Endothelial cell of umbilical vein (primary cell): ENCODE measurements around the gene ASPSCR1. TPM values are rescaled to one million over a fixed set of nuclear protein-coding genes. Genes with fewer than 3 reads are reported as not detected.

Source experiments
- BruUV-seq: library from RNA; stranded (reverse); fragments of 400-500 nt; replicated peaks from 2 replicates; lab custom pipeline; 2021; lab: Mats Ljungman, UMichigan
- CTCF ChIA-PET: fragments of 300-600, 350-600 bp; sonication (Branson Sonifier 250); formaldehyde crosslinking; loops from one replicate; lab custom pipeline; 2021; ENCODE audit warnings: antibody characterized with exemption, inconsistent platforms; lab: Charles Lee
- POLR2A ChIA-PET: fragments of 300-600, 350-600 bp; sonication (Branson Sonifier 250); formaldehyde crosslinking; loops from one replicate; lab custom pipeline; 2021; ENCODE audit warnings: antibody characterized with exemption, inconsistent platforms; lab: Charles Lee
- DNase-seq: peaks from one replicate; pipeline ENCODE4 v3.0.0-alpha.2; 2011; ENCODE audit warnings: low read depth, low spot score
- FAIRE-seq: peaks from 2 replicates; lab custom pipeline; 2011; peaks lifted over from hg19 to GRCh38; lab: Jason Lieb, UNC
- H2AFZ ChIP-seq: 2 replicates; pipeline ENCODE4 v1.6.0; 2012; ENCODE audit warnings: low read depth, low read length, control low read depth, inconsistent platforms
- H3K27ac ChIP-seq: 2 replicates; pipeline ENCODE4 v1.5.1; 2011; ENCODE audit warnings: low read depth, mild to moderate bottlenecking, control low read depth, low read length, moderate library complexity; ENCODE audit not compliant: insufficient read depth
- H3K27me3 ChIP-seq, 2 experiments: 2 replicates each; pipeline versions ENCODE4 v1.6.0 to v1.6.1; 2011; ENCODE audit warnings: low read length in 2 of 2, mixed read lengths in 1 of 2; ENCODE audit not compliant: control insufficient read depth in 2 of 2, insufficient read depth in 2 of 2
- H3K36me3 ChIP-seq, 2 experiments: 2 replicates in 1 of 2; 3 replicates in 1 of 2; pipeline ENCODE4 v1.5.1; 2011; ENCODE audit warnings: low read length in 2 of 2, mild to moderate bottlenecking in 1 of 2, moderate library complexity in 1 of 2; ENCODE audit not compliant: control insufficient read depth in 2 of 2, insufficient read depth in 2 of 2; ENCODE audit errors: extremely low read depth in 1 of 2
- H3K4me1 ChIP-seq: 3 replicates; pipeline ENCODE4 v1.5.1; 2011; ENCODE audit warnings: mild to moderate bottlenecking, low read length; ENCODE audit not compliant: control insufficient read depth, insufficient read depth; ENCODE audit errors: extremely low read depth
- H3K4me2 ChIP-seq: 2 replicates; pipeline ENCODE4 v1.6.1; 2011; ENCODE audit warnings: low read length, control low read depth, mixed read lengths; ENCODE audit not compliant: insufficient read depth
- H3K4me3 ChIP-seq, 3 experiments: fragments of 200-600 bp in 1 of 3; sonication (generic), shearing (Covaris generic) in 1 of 3; replicated peaks in 1 of 3; 2 replicates each; pipeline ENCODE4 v1.5.1; 2011 to 2016; ENCODE audit warnings: control low read depth in 3 of 3, low read length in 3 of 3, mild to moderate bottlenecking in 2 of 3, inconsistent platforms in 1 of 3, low read depth in 1 of 3, moderate library complexity in 1 of 3; ENCODE audit not compliant: insufficient read depth in 1 of 3
- H3K79me2 ChIP-seq: 2 replicates; pipeline ENCODE4 v1.6.0; 2012; ENCODE audit warnings: low read length, inconsistent platforms; ENCODE audit not compliant: control insufficient read depth, insufficient read depth
- H3K9ac ChIP-seq: replicated peaks from 2 replicates; pipeline ENCODE3; 2011; ENCODE audit warnings: low read length, control low read depth; ENCODE audit not compliant: insufficient read depth; ENCODE audit errors: extremely low read depth
- H3K9me1 ChIP-seq: replicated peaks from 3 replicates; pipeline ENCODE4 v1.6.0; 2011; ENCODE audit warnings: mild to moderate bottlenecking, low read length; ENCODE audit not compliant: control insufficient read depth, insufficient read depth; ENCODE audit errors: extremely low read depth
- H3K9me3 ChIP-seq: replicated peaks from 2 replicates; pipeline ENCODE4 v1.5.1; 2012; ENCODE audit warnings: low read length, inconsistent platforms; ENCODE audit not compliant: control insufficient read depth, insufficient read depth
- H4K20me1 ChIP-seq: replicated peaks from 2 replicates; pipeline ENCODE3; 2011; ENCODE audit warnings: mild to moderate bottlenecking, low read length; ENCODE audit not compliant: control insufficient read depth, insufficient read depth; ENCODE audit errors: extremely low read depth
- EZH2 ChIP-seq: IDR thresholded peaks from 2 replicates; pipeline ENCODE4 v1.6.1; 2012; ENCODE audit warnings: borderline replicate concordance, low read depth, mild to moderate bottlenecking, moderate library complexity, low read length, inconsistent platforms; ENCODE audit not compliant: severe bottlenecking
- FOS ChIP-seq: IDR thresholded peaks from 2 replicates; pipeline ENCODE4 v1.6.1; 2011; ENCODE audit warnings: mild to moderate bottlenecking, low read length, moderate library complexity, borderline replicate concordance; ENCODE audit not compliant: insufficient read depth
- GATA2 ChIP-seq: IDR thresholded peaks from 2 replicates; pipeline ENCODE4 v1.7.0; 2011; ENCODE audit warnings: low read depth, mild to moderate bottlenecking, moderate library complexity, mixed read lengths, low read length; ENCODE audit not compliant: insufficient read length, insufficient read depth
- JUN ChIP-seq: IDR thresholded peaks from 2 replicates; pipeline ENCODE4 v1.6.1; 2011; ENCODE audit warnings: borderline replicate concordance, low read depth; ENCODE audit not compliant: insufficient read length, insufficient read depth
- MAX ChIP-seq: IDR thresholded peaks from 2 replicates; pipeline ENCODE4 v1.6.1; 2011; ENCODE audit not compliant: insufficient read depth, insufficient read length
- POLR2A ChIP-seq: IDR thresholded peaks from 2 replicates; pipeline ENCODE4 v1.6.1; 2012; ENCODE audit warnings: low read depth, mild to moderate bottlenecking, control low read depth, low read length
- POLR2AphosphoS5 ChIP-seq: IDR thresholded peaks from 2 replicates; pipeline ENCODE4 v1.6.1; 2012; ENCODE audit warnings: low read depth, mild to moderate bottlenecking, control low read depth, low read length, moderate library complexity; ENCODE audit not compliant: insufficient read depth
- dilution Hi-C: fragments of 300-500 bp; cut with MboI; formaldehyde crosslinking; loops from one replicate; pipeline ENCODE4 v1.15.0; 2019; ENCODE audit warnings: low sequenced_read_pairs; ENCODE audit not compliant: extremely low pct_ligation_motif_present
- intact Hi-C: fragments of 100-400 bp; cut with micrococcal nuclease; formaldehyde crosslinking; loops from one replicate; pipeline ENCODE4 v1.10.0; 2022
- polyA plus RNA-seq, 4 experiments: library from polyadenylated mRNA; depleted of rRNA in 3 of 4; stranded (reverse) in 3 of 4; unstranded in 1 of 4; fragments of >200 nt; gene quantifications; 2 replicates each; pipeline versions ENCODE4 v1.2.1 to v1.2.3, GENCODE V29; 2011 to 2012; ENCODE audit warnings: missing spikeins in 1 of 4
- total RNA-seq: library from RNA; stranded (reverse); gene quantifications from 2 replicates; pipeline ENCODE4 v1.2.3, GENCODE V29; 2021

The ASPSCR1 gene
- total and polyA plus RNA-seq, 2 donors (not counting 3 experiments of a cell fraction or from before 2014, with no cell fraction given), result 24.8 to 36.5 TPM

- peak within 1 kb of the TSS; percentile 78 for H3K4me2 ChIP-seq
- no peaks in the 10 kb centered on the region for H3K27me3 ChIP-seq
- ChIA-PET POLR2A (interaction anchor here (0.7 kb wide), 1 partner anchor 33 kb away, joined by 3 read pairs; no protein-coding TSS in a partner anchor), CTCF (interaction anchor here (1.1 kb wide), 1 partner anchor 35 kb away, joined by 3 read pairs; no protein-coding TSS in a partner anchor)
- peaks cover 0 to 12% of the 10 kb centered on the region in 2 experiments for H3K36me3 ChIP-seq
- BruUV-seq, result no TSS peak
- peak within 1 kb of the TSS; percentile 77 for H3K9ac ChIP-seq
- H3K9me3 ChIP-seq, result no peaks in the 10 kb centered on the region
- peak; percentile 15 for FAIRE-seq
- H3K27ac ChIP-seq, result peak within 1 kb of the TSS; percentile 48
- dilution Hi-C loops (no loop called here), intact Hi-C loops (no loop called here)
- no peaks in the 10 kb centered on the region for H4K20me1 ChIP-seq
- no peaks in the 10 kb centered on the region for H3K9me1 ChIP-seq
- TF ChIP-seq POLR2AphosphoS5 (peak; percentile 38), MAX (no peak), JUN (no peak), GATA2 (no peak), FOS (no peak), EZH2 (no peak), POLR2A (peak; percentile 42)
- peak; percentile 23 for DNase-seq
- H3K4me1 ChIP-seq, result peaks cover 15% of the 10 kb centered on the region
- H3K4me3 ChIP-seq, result peak within 1 kb of the TSS; percentile 58 to 82 (median 76)
- peak within 1 kb of the TSS; percentile 99 for H2AFZ ChIP-seq
- H3K79me2 ChIP-seq, result peaks cover 14% of the 10 kb centered on the region
These were observed 88.3 kb downstream of the ASPSCR1 start, which contains the start of gene DUS1L for GRCh38 chr17:82065638-82066303. TSS of gene DUS1L (minus strand) at chr17:82065804. CDS start at chr17:82065059, 745 bp downstream.

Other genes starting within 250 kb of the ASPSCR1 start
- gene GCGR, start 173.5 kb upstream of the ASPSCR1 start, total RNA-seq, result not detected in 2 replicates
- gene GCGR, start 173.5 kb upstream of the ASPSCR1 start, polyA plus RNA-seq, result not detected in 2 replicates
- 121 and 129 TPM in 2 replicates for gene MCRIP1, start 144.3 kb upstream of the ASPSCR1 start, total RNA-seq
- 205 and 281 TPM in 2 replicates for gene MCRIP1, start 144.3 kb upstream of the ASPSCR1 start, polyA plus RNA-seq
- not detected in 2 replicates for gene PPP1R27, start 142.6 kb upstream of the ASPSCR1 start, total RNA-seq
- not detected in 2 replicates for gene PPP1R27, start 142.6 kb upstream of the ASPSCR1 start, polyA plus RNA-seq
- gene P4HB, start 117.1 kb upstream of the ASPSCR1 start, total RNA-seq, result 872 and 988 TPM in 2 replicates
- gene P4HB, start 117.1 kb upstream of the ASPSCR1 start, polyA plus RNA-seq, result 156 and 201 TPM in 2 replicates
- gene ARHGDIA, start 106.3 kb upstream of the ASPSCR1 start, total RNA-seq, result 617 and 645 TPM in 2 replicates
- 358 and 487 TPM in 2 replicates for gene ARHGDIA, start 106.3 kb upstream of the ASPSCR1 start, polyA plus RNA-seq
- gene ALYREF, start 86.0 kb upstream of the ASPSCR1 start, total RNA-seq, result 175 and 183 TPM in 2 replicates
- 92.0 and 101 TPM in 2 replicates for gene ALYREF, start 86.0 kb upstream of the ASPSCR1 start, polyA plus RNA-seq
- 126 and 128 TPM in 2 replicates for gene ANAPC11, start 85.9 kb upstream of the ASPSCR1 start, total RNA-seq
- gene ANAPC11, start 85.9 kb upstream of the ASPSCR1 start, polyA plus RNA-seq, result 801 and 844 TPM in 2 replicates
- 0.42 TPM in 1 of 2 replicates, not detected in the other for gene NPB, start 75.4 kb upstream of the ASPSCR1 start, total RNA-seq
- 0.33 and 0.81 TPM in 2 replicates for gene NPB, start 75.4 kb upstream of the ASPSCR1 start, polyA plus RNA-seq
- 52.3 and 57.1 TPM in 2 replicates for gene PCYT2, start 66.2 kb upstream of the ASPSCR1 start, total RNA-seq
- gene PCYT2, start 66.2 kb upstream of the ASPSCR1 start, polyA plus RNA-seq, result 52.0 and 54.6 TPM in 2 replicates
- gene SIRT7, start 59.5 kb upstream of the ASPSCR1 start, total RNA-seq, result 24.3 and 28.8 TPM in 2 replicates
- gene SIRT7, start 59.5 kb upstream of the ASPSCR1 start, polyA plus RNA-seq, result 9.5 and 11.6 TPM in 2 replicates
- 30.5 and 35.0 TPM in 2 replicates for gene MAFG, start 49.9 kb upstream of the ASPSCR1 start, total RNA-seq
- 27.6 and 28.0 TPM in 2 replicates for gene MAFG, start 49.9 kb upstream of the ASPSCR1 start, polyA plus RNA-seq
- gene PYCR1, start 40.3 kb upstream of the ASPSCR1 start, total RNA-seq, result 77.7 and 85.3 TPM in 2 replicates
- 94.8 and 124 TPM in 2 replicates for gene PYCR1, start 40.3 kb upstream of the ASPSCR1 start, polyA plus RNA-seq
- gene MYADML2, start 30.4 kb upstream of the ASPSCR1 start, total RNA-seq, result not detected in 2 replicates
- gene MYADML2, start 30.4 kb upstream of the ASPSCR1 start, polyA plus RNA-seq, result not detected in 2 replicates
- gene NOTUM, start 16.4 kb upstream of the ASPSCR1 start, total RNA-seq, result not detected in 2 replicates
- not detected in 2 replicates for gene NOTUM, start 16.4 kb upstream of the ASPSCR1 start, polyA plus RNA-seq
- gene CENPX, start 45.2 kb downstream of the ASPSCR1 start, total RNA-seq, result 56.2 and 68.0 TPM in 2 replicates
- gene CENPX, start 45.2 kb downstream of the ASPSCR1 start, polyA plus RNA-seq, result 67.2 and 67.6 TPM in 2 replicates
- gene LRRC45, start 45.7 kb downstream of the ASPSCR1 start, total RNA-seq, result 18.6 and 22.9 TPM in 2 replicates
- 7.6 and 8.1 TPM in 2 replicates for gene LRRC45, start 45.7 kb downstream of the ASPSCR1 start, polyA plus RNA-seq
- gene RAC3, start 54.0 kb downstream of the ASPSCR1 start, total RNA-seq, result 34.1 and 35.4 TPM in 2 replicates
- 56.0 and 91.1 TPM in 2 replicates for gene RAC3, start 54.0 kb downstream of the ASPSCR1 start, polyA plus RNA-seq
- gene DCXR, start 60.1 kb downstream of the ASPSCR1 start, total RNA-seq, result 75.2 and 93.0 TPM in 2 replicates
- gene DCXR, start 60.1 kb downstream of the ASPSCR1 start, polyA plus RNA-seq, result 178 and 241 TPM in 2 replicates
- gene RFNG, start 74.2 kb downstream of the ASPSCR1 start, total RNA-seq, result 33.7 and 36.9 TPM in 2 replicates
- gene RFNG, start 74.2 kb downstream of the ASPSCR1 start, polyA plus RNA-seq, result 40.0 and 59.2 TPM in 2 replicates
- gene GPS1, start 74.3 kb downstream of the ASPSCR1 start, total RNA-seq, result 96.6 and 116 TPM in 2 replicates
- gene GPS1, start 74.3 kb downstream of the ASPSCR1 start, polyA plus RNA-seq, result 178 and 235 TPM in 2 replicates
- 90.3 and 92.9 TPM in 2 replicates for gene DUS1L, start 88.2 kb downstream of the ASPSCR1 start, total RNA-seq
- 60.1 and 63.1 TPM in 2 replicates for gene DUS1L, start 88.2 kb downstream of the ASPSCR1 start, polyA plus RNA-seq
- 351 and 360 TPM in 2 replicates for gene FASN, start 120.6 kb downstream of the ASPSCR1 start, total RNA-seq
- gene FASN, start 120.6 kb downstream of the ASPSCR1 start, polyA plus RNA-seq, result 101 and 130 TPM in 2 replicates
- 31.6 and 40.9 TPM in 2 replicates for gene CCDC57, start 235.2 kb downstream of the ASPSCR1 start, total RNA-seq
- 18.6 and 19.7 TPM in 2 replicates for gene CCDC57, start 235.2 kb downstream of the ASPSCR1 start, polyA plus RNA-seq